Cardiac muscle cell (in vitro differentiated cells and primary cell): ENCODE data around the gene SMAD3. TPM values are rescaled to one million over a fixed set of nuclear protein-coding genes. Genes with fewer than 3 reads are reported as not detected.

Experiments used
- DNase-seq, 2 donors: peaks; one replicate each; pipeline versions ENCODE4 v3.0.0 to v3.0.0-alpha.2; 2010 to 2017; ENCODE audit warnings: low read depth in 1 of 2, low spot score in 1 of 2
- H3K27ac ChIP-seq: fragments of 200-600 bp; sonication (generic); 2 replicates; pipeline ENCODE4 v1.5.1; 2016
- H3K27me3 ChIP-seq: fragments of 200-600 bp; sonication (generic); 2 replicates; pipeline ENCODE4 v1.6.0; 2016; ENCODE audit warnings: control low read depth
- H3K36me3 ChIP-seq: fragments of 200-600 bp; sonication (generic); 2 replicates; pipeline ENCODE4 v1.5.1; 2016; ENCODE audit warnings: control low read depth
- H3K4me1 ChIP-seq: fragments of 200-600 bp; sonication (generic); 2 replicates; pipeline ENCODE4 v1.8.1; 2017; ENCODE audit warnings: low read depth, mild to moderate bottlenecking, mixed run types
- H3K4me3 ChIP-seq: fragments of 200-600 bp; sonication (generic); 2 replicates; pipeline ENCODE4 v1.5.1; 2016; ENCODE audit warnings: mild to moderate bottlenecking
- H3K9me3 ChIP-seq: fragments of 200-600 bp; sonication (generic); 2 replicates; pipeline ENCODE4 v1.5.1; 2017; ENCODE audit warnings: low read depth, mild to moderate bottlenecking, control low read depth
- CTCF ChIP-seq: IDR thresholded peaks from 2 replicates; pipeline ENCODE4 v1.5.1; 2012; ENCODE audit warnings: low read depth, mild to moderate bottlenecking, low read length
- polyA plus RNA-seq: library from polyadenylated mRNA; unstranded; fragments of >200 nt; fragmentation: Nextera tagmentation; extraction: Ambion mirVana; gene quantifications from 2 replicates; pipeline ENCODE4 v1.2.1, GENCODE V29; 2016
- total RNA-seq: library from RNA; depleted of rRNA; stranded (reverse); fragments of >200 nt; gene quantifications from 2 replicates; pipeline ENCODE4 v1.2.3, GENCODE V29; 2016

Gene SMAD3
- total and polyA plus RNA-seq, 2 experiments from 2014 or later, result 16.3 to 29.2 TPM

GRCh38 chr15:67140078-67140833 is 74.9 kb downstream of the SMAD3 start:
- H3K4me1 ChIP-seq, result peaks cover 88% of the 10 kb centered on the region

GRCh38 chr15:67142092-67142766 is 76.8 kb downstream of the SMAD3 start:
- no peaks in the 10 kb centered on the region for H3K36me3 ChIP-seq
- DNase-seq, result peak in 1 of 2 donors; percentile 84
- H3K4me3 ChIP-seq, result no peak overlapping the region
- TF ChIP-seq CTCF, result no peak
- no peaks in the 10 kb centered on the region for H3K9me3 ChIP-seq
- no peaks in the 10 kb centered on the region for H3K27me3 ChIP-seq
- peak overlapping the region; percentile 84 for H3K27ac ChIP-seq
- peaks cover 93% of the 10 kb centered on the region for H3K4me1 ChIP-seq

More at GRCh38 chr15:67140078-67140833, 74.9 kb downstream of the SMAD3 start:
- Histone ChIP-seq H3K27ac (peak overlapping the region; percentile 36), H3K9me3 (no peaks in the 10 kb centered on the region), H3K36me3 (no peaks in the 10 kb centered on the region), H3K27me3 (no peaks in the 10 kb centered on the region), H3K4me3 (no peak overlapping the region)
- no peak for DNase-seq
- TF ChIP-seq CTCF, result no peak

- peak overlapping the region; percentile 84 for H3K27ac ChIP-seq
- no peak for TF ChIP-seq CTCF
- no peaks in the 10 kb centered on the region for H3K9me3 ChIP-seq
- no peaks in the 10 kb centered on the region for H3K27me3 ChIP-seq
- DNase-seq, result peak in 1 of 2 donors; percentile 69
- H3K4me3 ChIP-seq, result no peak overlapping the region
- no peaks in the 10 kb centered on the region for H3K36me3 ChIP-seq
- peaks cover 91% of the 10 kb centered on the region for H3K4me1 ChIP-seq
Observed at GRCh38 chr15:67142767-67143100, 77.3 kb downstream of the SMAD3 start.

GRCh38 chr15:67143646-67144045 is 78.2 kb downstream of the SMAD3 start:
- H3K27ac ChIP-seq, result peak overlapping the region; percentile 84
- no peak for DNase-seq
- H3K4me1 ChIP-seq, result peaks cover 91% of the 10 kb centered on the region
- H3K36me3 ChIP-seq, result no peaks in the 10 kb centered on the region
- no peak overlapping the region for H3K4me3 ChIP-seq
- no peaks in the 10 kb centered on the region for H3K9me3 ChIP-seq
- no peaks in the 10 kb centered on the region for H3K27me3 ChIP-seq
- TF ChIP-seq CTCF, result no peak

- Histone ChIP-seq H3K9me3 (no peaks in the 10 kb centered on the region), H3K36me3 (no peaks in the 10 kb centered on the region), H3K4me1 (peaks cover 91% of the 10 kb centered on the region), H3K27ac (no peak overlapping the region), H3K27me3 (no peaks in the 10 kb centered on the region), H3K4me3 (no peak overlapping the region)
- TF ChIP-seq CTCF, result no peak
- peak in 1 of 2 donors; percentile 96 for DNase-seq
Observed at GRCh38 chr15:67144609-67145311, 79.4 kb downstream of the SMAD3 start.
